GM12801 (cell line): Measurements from ENCODE around the gene FDXACB1.

Experiments
- CTCF ChIP-seq: IDR thresholded peaks from one replicate; pipeline ENCODE4 v1.5.1; 2011; ENCODE audit warnings: control low read depth; ENCODE audit not compliant: insufficient read length; ENCODE audit errors: extremely low read depth

FDXACB1 gene

GRCh38 chr11:111837366-111837891, 41.5 kb downstream of the FDXACB1 start:
- TF ChIP-seq CTCF: no peak

DNA sequence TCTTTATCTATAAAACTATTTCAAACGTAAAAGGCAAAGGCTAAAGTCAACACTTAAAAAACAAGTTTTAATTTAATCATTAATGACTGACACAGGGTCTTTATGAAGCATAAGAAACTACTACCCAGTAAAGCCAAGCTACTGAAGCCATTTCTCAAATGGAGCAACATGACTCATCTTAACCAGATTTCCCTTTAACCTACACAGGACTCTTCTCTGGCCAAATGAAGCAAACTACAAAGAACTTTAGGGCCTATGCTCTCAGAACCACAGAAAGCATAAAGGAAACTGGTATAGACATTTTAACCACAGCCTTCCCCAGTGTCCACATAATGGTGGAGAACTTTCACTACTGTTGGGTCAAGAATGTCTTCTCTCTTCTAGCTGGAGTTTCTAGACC, 42.2 kb downstream of the FDXACB1 start:
- TF ChIP-seq CTCF: no peak

DNA sequence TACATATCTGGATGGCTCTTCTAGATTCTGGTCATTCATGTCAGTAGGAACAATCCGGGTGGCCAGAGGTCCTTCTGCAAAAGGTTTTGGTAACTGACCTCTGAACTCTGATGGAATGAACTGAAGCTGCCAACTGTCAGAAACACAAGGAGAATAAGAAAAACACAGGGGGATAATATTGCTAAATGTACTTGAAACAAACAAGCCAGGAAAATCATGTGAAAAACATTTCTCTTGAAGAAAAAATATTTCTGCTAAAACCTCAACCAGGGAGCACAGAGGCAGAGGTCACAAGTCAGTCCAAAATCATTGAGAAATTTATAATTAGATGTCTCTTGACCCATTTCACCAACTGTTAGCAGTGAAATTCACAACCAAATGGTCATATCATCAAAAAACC, 42.8 kb downstream of the FDXACB1 start:
- TF ChIP-seq CTCF: no peak

DNA sequence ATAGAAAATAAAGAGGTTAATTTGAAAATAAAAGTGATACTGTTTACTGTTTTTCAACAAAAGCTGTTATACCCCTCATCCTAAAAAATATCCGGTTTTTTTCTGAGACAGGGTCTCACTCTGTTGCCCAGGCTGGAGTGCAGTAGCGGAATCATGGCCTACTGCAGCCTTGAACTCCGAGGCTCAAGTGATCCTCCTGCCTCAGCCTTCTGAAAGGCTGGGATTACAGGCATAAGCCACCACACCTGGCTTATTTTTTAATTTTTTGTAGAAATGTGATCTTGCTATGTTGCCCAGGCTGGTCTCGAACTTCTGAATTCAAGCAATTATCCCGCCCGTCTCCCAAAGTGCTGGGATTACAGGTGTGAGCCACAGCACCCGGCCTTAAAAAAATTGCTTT, 43.3 kb downstream of the FDXACB1 start:
- TF ChIP-seq CTCF: no peak

GRCh38 chr11:111834432-111835163, 44.4 kb downstream of the FDXACB1 start:
- TF ChIP-seq CTCF: no peak

- no peak for TF ChIP-seq CTCF
Measured at GRCh38 chr11:111833524-111833923, 45.4 kb downstream of the FDXACB1 start.

GRCh38 chr11:111829185-111829968, 49.6 kb downstream of the FDXACB1 start:
- TF ChIP-seq CTCF: no peak
